ENCODE measurements around the gene PRKAG1. TPM values are rescaled to one million over a fixed set of nuclear protein-coding genes. Genes with fewer than 3 reads are reported as not detected.

PRKAG1 gene
- total RNA-seq, 1 donor from 2014 or later, result 33.2 TPM

DNA sequence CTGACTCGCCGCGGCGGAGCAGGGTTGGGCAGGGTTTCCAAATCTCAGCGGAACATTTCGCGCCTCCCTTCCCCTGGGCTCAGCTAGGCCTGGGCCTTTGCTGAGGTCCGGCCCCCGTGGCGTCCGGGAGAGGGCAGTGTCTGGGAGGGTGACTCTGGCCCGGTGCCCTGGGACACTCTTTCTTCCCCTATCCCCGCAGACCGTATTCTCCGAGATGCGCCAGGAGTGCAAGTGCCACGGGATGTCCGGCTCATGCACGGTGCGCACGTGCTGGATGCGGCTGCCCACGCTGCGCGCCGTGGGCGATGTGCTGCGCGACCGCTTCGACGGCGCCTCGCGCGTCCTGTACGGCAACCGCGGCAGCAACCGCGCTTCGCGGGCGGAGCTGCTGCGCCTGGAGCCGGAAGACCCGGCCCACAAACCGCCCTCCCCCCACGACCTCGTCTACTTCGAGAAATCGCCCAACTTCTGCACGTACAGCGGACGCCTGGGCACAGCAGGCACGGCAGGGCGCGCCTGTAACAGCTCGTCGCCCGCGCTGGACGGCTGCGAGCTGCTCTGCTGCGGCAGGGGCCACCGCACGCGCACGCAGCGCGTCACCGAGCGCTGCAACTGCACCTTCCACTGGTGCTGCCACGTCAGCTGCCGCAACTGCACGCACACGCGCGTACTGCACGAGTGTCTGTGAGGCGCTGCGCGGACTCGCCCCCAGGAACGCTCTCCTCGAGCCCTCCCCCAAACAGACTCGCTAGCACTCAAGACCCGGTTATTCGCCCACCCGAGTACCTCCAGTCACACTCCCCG, 37.4 kb downstream of the PRKAG1 start:
- no peak for DNase-seq

DNA sequence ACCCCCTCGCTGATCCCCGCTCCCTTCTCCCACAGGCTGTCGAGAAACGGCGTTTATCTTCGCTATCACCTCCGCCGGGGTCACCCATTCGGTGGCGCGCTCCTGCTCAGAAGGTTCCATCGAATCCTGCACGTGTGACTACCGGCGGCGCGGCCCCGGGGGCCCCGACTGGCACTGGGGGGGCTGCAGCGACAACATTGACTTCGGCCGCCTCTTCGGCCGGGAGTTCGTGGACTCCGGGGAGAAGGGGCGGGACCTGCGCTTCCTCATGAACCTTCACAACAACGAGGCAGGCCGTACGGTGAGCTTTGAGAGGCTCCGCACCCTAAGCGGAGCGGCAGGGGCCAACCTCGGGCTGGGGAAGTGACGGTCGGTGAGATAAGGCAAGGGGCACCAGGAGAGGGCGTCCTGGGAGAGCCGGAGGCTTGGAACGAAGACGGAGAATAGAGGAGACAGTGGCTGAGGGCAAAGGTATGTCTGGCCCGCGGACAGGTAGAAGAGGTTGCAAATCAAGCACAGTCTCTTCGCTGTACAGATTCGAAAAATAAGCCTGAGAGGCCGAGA, 38.1 kb downstream of the PRKAG1 start:
- no peak for DNase-seq

DNA sequence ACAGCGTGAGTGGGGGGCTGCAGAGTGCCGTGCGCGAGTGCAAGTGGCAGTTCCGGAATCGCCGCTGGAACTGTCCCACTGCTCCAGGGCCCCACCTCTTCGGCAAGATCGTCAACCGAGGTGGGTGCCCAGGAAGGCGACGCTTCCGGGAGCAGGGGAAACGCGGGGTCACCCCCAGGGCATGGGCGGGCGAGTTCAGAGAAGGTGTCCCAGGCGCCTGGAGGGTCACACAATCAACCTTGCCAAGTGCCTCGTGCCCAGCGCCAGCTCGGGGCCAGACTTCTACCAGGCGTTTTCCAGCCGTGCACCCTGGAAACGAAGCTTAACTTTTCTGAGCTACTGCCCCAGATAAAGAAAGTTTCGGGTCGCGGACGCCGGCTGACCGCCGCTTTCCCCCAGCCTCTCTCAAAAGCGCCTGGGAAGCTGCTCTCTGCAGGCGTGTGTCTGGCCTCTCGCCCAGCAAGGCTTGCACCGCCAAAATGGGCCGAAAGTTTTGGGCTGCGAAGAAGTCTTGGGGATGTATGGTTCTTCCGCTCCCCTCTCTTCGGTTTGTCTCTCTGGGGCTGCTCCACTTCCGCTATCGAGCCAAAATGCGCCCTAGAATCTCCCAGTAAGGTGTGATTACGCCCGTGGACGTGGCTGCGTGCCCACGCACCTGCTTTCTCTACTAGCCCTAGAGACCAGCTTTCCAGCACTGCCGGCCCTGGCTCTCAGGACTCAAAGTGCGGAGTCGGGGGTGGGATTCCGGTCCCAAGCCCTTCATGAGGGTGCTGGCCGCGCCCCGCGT, 38.8 kb downstream of the PRKAG1 start:
- no peak for DNase-seq

DNA sequence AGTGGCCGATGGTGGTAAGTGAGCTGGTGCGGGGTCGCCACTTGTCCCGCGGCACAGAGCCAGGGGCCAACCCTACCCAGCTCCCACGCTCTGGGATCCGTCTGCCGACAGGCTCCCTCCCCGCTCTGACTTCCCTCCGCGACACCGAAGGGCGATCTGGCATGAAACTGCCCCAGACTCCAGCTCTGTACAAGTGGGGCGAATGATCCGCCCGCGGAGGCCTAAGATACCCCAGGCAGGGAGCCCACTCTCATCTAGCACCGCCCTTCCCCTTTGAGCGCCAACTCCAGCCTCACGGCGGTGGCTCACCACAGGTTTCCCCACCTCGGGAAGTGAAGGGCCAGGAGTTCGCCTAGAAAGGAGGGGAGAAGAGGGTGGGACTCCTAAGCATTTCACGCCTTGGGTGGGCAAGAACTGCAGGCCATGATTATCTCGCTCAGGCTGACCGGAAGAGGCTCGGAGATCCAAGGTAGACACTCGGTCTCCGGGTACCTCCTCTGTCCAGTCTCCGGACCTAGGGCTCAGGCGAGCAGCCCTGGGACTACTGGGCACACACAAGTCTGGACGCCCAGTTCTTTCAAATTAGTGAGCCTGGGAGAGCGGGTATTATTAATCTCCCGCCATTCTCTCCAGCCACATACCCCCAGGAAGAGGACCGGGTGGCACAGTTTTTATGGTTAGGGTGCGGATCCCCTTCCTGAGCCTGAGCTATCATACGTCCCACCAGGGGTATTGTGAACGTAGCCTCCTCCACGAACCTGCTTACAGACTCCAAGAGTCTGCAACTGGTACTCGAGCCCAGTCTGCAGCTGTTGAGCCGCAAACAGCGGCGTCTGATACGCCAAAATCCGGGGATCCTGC, 39.6 kb downstream of the PRKAG1 start:
- no peak for DNase-seq

DNA sequence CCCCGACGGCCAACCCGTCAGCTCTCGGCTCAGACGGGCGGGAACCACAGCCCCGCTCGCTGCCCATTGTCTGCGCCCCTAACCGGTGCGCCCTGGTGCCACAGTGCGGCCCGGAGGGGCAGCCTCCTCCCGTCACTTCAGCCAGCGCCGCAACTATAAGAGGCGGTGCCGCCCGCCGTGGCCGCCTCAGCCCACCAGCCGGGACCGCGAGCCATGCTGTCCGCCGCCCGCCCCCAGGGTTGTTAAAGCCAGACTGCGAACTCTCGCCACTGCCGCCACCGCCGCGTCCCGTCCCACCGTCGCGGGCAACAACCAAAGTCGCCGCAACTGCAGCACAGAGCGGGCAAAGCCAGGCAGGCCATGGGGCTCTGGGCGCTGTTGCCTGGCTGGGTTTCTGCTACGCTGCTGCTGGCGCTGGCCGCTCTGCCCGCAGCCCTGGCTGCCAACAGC, 40.3 kb downstream of the PRKAG1 start, which contains the start of gene WNT1:
Gene WNT1 (plus strand): TSS at position 32 of the 450 bp plus-strand sequence. CDS start 329 bp downstream, at position 361.
- no peak for DNase-seq

DNA sequence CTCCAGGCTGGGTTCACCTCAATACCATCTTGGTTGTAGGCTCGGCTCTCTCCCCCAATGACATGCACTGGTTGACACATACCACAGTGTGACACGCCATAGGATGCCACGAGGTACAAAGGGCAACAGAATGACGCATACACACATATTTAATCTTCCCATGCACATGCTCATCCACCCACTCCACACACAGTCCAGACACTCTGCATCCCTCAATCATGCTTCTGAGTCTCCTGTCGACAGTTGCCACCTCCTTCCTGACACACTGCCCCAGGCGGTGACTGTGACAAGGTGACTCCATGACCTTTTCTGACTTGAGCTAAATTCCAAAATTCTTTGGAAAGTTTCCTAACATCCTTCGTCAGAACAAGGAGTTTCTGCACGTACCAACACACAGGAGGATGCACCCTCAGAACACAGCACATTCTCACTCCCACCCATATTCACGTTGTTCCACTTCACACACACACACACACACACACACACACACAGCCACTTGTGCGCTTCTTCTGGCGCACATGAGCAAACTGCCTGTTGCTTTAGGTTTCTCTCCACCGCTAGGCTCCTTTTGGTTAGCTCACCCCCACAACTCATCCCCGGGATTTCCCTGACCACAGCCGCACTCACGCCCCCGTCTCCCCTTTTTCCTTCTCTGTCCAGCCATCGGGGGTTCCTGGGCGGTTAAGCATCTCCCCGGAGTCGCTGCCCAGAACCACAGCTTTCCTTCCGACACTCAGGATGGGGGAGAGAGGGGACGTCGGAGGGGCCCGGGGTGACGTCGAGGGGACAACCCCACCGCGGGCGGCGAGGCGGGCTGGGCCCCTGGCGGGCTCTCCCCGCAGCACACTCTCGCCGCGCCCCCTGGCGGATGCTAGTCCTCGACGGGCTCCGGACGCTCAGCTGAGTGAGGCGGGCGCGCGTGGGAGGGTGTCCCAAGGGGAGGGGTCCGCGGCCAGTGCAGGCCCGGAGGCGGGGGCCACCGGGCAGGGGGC, 41.0 kb downstream of the PRKAG1 start:
- DNase-seq, result no peak

DNA sequence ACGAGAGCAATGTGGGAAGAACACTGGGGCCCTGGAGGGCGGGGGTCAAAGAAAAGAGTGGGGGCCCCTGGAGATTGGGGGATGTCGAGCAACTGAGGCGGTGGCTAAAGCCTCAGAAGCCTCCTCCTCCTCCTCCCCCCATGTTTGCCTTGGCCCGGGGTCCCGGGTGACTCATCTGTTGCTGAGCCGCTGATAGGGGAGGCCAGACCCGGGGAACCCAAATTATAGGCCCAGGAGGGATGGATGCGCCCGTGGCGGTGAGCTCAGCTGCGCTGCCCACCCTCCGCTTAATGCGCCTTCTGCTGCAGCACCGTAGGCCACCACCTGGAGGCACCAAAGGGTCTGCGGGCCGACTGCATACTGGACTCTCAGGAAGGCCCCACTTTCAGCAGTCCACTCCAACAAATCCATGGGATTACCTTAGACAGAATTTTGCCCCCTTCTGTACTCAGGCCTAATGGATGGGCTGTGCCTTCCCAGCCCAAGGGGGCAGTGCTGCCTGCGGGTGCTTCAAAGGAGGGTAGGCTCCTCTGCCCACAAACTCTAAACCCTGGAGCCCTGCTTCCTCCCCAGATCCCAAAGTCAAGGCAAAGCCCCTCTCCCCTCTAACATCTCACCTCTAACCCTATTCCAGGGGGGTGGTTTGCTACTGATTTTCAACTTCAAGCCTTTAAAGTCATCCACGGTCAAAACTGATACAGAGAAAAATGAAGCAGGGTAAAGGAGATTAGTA, 44.5 kb downstream of the PRKAG1 start:
- DNase-seq, result no peak

DNA sequence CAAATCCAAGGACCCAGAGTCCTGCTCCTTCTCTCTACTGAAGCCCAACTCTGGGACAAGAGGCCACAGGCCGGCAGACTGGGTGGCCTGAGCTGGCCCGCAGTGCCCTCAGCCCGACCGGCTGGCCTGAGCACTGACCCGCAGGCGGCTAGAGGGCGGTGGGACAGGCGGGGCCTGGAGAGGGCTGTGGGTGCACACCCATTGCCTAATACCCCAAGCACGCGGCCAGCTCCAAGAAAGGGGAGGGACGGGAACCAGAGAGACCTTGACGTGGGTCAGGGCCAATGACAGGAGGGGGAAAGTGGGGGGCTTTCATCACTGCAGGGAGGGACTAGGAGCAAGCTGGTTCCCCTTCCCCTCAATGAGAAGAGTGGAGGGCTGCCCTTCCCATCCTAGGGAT, 45.0 kb downstream of the PRKAG1 start:
- DNase-seq, result no peak

DNA sequence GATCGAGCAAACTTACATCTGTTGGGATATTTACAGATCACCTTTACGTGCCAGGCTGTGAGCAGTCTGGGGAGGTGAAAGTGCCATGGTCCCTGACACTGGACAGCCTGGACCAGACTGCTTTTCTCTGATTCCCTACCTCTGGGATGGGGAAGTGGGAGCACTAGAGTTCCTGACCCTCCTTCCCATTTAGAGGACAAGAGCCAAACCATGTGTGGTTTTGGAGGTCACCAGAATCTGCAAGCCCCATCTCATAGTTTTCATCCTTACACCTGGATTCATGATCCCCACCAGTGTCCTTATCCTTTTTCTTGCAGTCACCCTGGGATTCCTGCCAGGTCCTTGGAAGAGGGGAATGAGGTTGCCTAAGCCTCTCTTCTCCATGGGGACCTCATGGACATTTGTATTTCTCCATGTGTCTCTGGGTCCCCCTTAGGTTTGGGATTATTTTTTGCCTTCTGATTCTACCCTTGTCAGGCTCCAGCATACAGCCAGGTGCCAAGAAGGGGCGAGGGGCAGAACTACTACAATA, 45.6 kb downstream of the PRKAG1 start:
- no peak for DNase-seq

DNA sequence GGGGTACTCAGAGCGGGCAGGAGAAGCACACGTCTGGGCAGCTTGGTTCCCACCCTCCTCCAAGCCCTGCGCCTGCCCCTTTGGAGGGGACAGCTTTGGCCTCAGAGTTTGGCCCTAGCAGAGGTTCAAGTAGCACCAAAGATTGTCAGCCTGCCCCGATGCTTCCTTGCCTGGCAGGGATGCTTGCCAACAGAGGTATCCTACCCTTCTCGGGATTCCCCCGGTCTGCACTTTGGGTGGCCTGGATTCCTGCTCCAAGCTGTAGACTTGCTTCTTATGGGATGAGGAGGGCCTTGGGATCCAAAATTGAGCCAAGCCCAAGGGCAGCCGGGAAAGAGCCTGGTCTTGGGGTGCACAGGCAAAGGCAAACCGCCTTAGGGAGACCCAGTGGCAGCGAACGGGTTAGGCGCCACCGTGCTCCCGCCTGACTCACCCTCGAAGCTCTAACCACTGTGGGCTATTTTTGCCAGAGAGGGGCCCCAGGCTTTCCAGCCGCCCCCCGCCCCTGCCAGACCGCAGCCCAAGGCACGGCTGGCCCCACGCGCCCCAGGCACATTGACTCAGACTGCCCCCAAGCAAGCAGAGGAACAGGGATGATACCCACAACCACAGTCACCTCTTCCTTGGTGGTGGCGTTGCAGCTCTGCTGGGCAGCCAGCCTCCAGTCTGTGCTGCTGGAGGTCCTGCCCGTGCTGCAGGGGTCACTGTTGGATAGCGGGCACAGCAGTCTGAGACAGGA, 46.2 kb downstream of the PRKAG1 start:
- DNase-seq, result no peak

DNA sequence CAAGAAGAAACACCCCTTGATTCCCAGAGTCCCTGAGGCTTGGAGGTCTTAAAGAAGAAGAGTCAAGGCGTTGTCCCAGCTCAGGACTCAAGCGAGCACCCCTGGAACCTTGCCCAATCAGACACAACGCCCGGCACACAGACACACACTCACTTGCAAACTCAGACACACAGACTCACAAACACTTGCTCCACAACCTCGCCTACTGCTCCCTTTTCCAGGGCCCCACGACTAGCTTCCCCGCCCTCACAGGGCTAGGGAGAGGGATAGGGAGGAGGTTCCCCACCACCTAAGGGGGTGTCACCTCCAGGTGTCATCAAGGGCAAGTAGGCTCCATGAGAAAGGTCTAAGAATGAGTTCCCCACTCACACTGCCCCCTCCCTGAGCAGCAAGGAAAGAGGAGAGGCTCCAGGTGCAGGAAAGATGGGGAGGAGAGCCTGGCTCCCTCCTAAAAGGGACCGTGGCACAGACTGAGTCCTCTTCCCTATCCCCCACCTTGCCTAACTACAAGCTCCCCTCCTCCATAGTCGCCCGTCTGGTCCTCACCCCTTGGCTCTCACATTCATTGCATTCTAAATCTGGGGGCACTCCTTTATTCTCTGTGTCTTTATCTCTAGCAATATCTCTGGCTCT, 47.8 kb downstream of the PRKAG1 start:
- DNase-seq, result no peak

DNA sequence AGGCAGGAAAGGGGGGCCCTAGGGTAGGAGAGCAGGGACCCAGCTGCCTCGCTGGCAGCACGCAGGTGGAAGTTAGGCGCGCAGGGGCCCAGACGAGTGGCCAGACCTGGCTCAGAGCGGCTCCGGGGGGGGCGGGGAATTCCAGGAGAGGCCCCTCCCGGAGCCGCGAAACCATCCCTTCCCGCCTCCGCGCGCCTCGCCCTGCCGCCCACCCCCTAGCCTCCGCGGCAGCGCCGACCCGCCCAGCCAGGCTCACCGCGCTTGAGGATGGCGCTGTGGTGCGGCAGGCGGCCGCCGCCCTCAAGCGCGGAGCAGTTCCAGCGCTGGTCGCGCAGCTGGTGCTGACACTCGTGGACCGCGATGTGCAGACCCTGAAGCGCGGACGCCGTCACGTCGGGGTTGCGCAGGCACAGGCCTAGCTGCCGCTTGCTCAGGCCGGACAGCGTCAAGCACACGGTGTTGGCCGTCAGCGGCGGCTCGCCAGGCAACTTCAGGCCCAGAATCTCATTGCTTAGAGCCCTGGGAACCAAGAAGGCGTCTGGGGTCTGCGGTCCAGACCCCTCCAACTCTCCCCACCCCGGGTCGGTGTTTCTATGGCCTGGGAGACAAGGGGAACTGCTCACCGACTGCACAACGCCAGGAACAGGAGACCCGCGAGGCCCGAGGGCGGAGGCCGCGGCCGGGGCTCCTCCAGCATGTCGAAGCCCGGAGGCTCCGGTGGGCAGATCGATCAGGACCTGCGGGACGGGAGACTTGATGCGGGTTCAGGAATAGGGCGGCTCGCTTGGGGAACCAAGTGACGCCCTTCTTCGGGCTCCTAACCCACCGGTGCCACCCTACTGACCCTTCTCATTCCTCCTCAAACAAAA, 48.5 kb downstream of the PRKAG1 start:
- no peak for DNase-seq

DNA sequence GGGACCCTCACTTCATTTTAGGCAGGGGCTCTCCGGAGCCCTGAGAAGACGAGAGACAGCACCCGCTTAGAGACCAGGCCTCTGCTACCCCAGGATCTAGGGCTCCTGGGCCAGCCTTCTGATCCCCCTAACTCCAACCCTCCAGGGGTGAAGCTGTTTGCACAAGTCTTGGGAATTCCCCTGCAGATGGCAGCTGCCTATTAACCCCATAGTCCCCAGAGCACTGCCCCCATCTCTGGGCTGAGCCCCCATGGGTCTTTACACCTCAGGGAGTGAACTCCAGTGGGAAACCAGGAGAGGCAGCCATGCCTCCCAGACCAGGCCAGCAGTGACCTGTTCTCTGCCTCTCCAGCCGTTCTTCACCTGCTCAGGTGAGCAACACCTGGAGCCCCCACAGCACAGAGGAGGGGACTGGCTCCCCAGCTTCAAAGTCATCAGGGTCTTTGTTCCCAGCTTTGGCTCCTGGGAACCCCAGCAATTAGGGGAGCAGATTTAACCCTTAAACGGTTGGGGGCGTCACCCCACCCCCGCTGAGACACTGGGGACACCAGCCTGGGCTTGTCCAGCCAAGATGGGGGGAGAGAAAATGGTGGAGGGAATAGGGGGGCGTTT, 49.3 kb downstream of the PRKAG1 start:
- DNase-seq, result no peak

DNA sequence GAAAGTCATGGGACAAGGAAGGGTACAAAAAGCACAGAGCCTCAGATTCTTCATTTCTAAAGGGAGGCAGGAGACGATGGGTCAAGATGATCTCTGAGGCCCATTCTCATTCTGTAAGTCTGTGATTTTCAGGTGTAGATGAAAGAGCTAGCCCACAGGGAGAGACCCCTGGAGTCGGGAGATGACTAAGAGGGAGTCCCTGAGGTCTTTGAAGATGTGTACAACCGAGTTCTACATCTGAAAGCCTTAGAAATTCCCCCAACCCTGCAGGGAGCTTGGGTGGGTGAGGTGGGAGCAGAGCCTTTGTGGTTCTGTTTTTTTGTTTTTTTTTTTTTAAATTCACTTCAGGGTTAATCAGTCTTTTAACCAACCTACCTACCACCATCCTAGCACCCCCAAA, 50.1 kb downstream of the PRKAG1 start:
- no peak for DNase-seq

DNA sequence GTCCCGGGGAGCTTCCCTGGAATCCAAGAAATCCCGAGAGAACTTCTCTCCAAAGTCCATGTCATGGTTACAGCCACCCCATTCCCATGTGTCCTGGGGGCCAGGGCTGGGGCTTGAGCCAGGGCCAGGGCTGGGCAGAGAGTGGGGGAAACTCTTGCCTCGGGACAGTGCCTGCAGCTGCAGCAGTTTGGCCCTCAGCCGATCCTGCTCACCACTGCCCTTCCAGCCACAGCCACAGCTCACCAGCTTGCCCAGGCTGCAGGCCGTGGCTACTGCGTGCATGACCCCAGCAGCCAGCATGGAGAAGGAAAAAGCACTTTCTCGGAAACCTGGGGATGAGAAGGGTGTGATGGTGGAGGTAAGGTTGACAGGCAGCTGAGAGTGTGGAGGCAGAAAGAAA, 50.6 kb downstream of the PRKAG1 start:
- DNase-seq, result no peak

DNA sequence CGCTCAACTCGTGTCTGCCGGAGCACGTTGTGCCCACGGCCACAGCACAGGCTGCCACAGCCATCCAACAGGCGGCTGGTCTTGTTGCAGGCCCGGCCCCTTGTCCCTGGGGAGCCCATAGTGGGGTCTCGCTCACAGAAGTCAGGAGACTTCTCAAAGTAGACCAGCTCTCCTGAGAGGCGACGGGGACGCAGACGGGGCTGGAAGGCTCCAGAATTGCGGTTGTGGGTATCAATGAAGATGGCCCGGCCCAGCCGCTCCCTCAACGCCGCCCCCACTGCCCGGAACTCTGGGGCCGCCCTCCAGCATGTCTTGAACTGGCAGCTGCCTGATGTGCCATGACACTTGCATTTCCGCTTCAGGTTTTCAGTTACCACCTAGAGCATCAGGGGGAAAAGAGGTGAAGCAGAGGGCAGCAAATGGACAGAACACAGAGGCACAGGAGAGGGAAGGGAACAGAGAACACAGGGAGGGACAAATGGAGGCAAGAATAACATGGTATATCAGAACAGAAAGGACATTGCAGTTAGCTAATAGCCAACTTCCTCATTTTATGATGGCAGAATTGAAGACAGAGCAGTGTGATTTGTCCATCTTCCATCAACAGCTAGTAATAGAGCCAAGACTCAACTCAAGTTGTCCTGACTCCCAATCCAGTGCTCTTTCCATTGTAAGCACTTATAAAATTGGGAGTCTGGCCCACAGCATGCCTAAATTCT, 52.2 kb downstream of the PRKAG1 start:
- no peak for DNase-seq

Measured in skin of body (tissue), 2 donors.